Colonic mucosa (tissue), 4 donors: Measurements from ENCODE around the gene LYPD5. TPM values are rescaled to one million over a fixed set of nuclear protein-coding genes. Genes with fewer than 3 reads are reported as not detected.

Source experiments
- DNase-seq: peaks from one replicate; pipeline ENCODE4 v3.0.0-alpha.2; 2020
- H3K27ac ChIP-seq: fragments of 200-600 bp; one replicate; pipeline ENCODE4 v1.8.0; 2021
- H3K27me3 ChIP-seq: fragments of 200-600 bp; one replicate; pipeline ENCODE4 v1.8.0; 2021
- H3K36me3 ChIP-seq: fragments of 200-600 bp; one replicate; pipeline ENCODE4 v1.8.0; 2021
- H3K4me1 ChIP-seq: fragments of 200-600 bp; one replicate; pipeline ENCODE4 v1.8.0; 2021; ENCODE audit warnings: mild to moderate bottlenecking
- H3K4me3 ChIP-seq: fragments of 200-600 bp; one replicate; pipeline ENCODE4 v1.8.0; 2021
- H3K9ac ChIP-seq, 2 donors: one replicate each; pipeline ENCODE4 v1.7.0; 2013; ENCODE audit warnings: control low read depth in 2 of 2, low read depth in 2 of 2, low read length in 2 of 2
- H3K9me3 ChIP-seq: fragments of 200-600 bp; one replicate; pipeline ENCODE4 v1.8.0; 2021
- intact Hi-C: fragments of 100-400 bp; cut with DNase I; formaldehyde crosslinking; loops from one replicate; pipeline ENCODE4 v1.14.1; 2022
- total RNA-seq, 2 donors: library from RNA; stranded (reverse); fragmentation: NEBNext Ultra II Directional in 1 of 2; extraction: Animal tissue kit (Norgen Biotek cat#: 25700) in 1 of 2; gene quantifications; one replicate each; pipeline ENCODE4 v1.2.1, GENCODE V29; 2021
- TF ChIP-seq, protein P1 (sequence below): fragments of 200-600 bp; IDR thresholded peaks from one replicate; pipeline ENCODE4 v1.8.0; 2022; ENCODE audit warnings: antibody characterized with exemption, mild to moderate bottlenecking
- donor health status: healthy.
- donor health status: DM: no; HTN: no; CAD: no.
- donor health status: DM: no; HTN: no; CAD: no.

LYPD5 gene
- total RNA-seq, 2 donors from 2014 or later: 3.3 to 3.9 TPM

DNA sequence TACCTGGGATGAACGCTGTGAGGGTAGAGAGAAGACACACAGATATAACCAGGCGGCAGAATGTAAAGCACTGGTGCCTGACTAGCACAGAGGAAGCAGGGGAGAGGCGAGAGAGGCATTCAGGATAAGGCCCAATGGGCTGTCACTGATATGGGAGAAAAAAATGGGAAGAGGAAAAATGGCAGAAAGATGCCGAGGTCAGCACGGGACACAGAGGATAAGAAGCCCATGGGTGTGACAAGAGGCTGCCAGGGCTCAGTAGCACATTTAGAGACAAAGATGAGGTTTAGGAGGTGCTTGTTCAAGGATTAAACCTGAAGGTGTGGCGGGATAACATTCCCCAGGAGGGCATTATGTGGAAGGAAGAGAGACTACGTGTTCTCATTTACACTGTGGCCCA lies 53.1 kb downstream of the LYPD5 start:
- H3K27me3 ChIP-seq: no peaks in the 10 kb centered on the region
- DNase-seq: no peak
- H3K27ac ChIP-seq: no peak overlapping the region
- no peak overlapping the region for H3K9ac ChIP-seq
- intact Hi-C loops: no loop called here
- peaks cover 12% of the 10 kb centered on the region for H3K36me3 ChIP-seq
- TF ChIP-seq, protein P1, sequence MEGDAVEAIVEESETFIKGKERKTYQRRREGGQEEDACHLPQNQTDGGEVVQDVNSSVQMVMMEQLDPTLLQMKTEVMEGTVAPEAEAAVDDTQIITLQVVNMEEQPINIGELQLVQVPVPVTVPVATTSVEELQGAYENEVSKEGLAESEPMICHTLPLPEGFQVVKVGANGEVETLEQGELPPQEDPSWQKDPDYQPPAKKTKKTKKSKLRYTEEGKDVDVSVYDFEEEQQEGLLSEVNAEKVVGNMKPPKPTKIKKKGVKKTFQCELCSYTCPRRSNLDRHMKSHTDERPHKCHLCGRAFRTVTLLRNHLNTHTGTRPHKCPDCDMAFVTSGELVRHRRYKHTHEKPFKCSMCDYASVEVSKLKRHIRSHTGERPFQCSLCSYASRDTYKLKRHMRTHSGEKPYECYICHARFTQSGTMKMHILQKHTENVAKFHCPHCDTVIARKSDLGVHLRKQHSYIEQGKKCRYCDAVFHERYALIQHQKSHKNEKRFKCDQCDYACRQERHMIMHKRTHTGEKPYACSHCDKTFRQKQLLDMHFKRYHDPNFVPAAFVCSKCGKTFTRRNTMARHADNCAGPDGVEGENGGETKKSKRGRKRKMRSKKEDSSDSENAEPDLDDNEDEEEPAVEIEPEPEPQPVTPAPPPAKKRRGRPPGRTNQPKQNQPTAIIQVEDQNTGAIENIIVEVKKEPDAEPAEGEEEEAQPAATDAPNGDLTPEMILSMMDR: no peak
- H3K4me3 ChIP-seq: no peak overlapping the region
- H3K4me1 ChIP-seq: peaks cover 8% of the 10 kb centered on the region
- no peaks in the 10 kb centered on the region for H3K9me3 ChIP-seq

DNA sequence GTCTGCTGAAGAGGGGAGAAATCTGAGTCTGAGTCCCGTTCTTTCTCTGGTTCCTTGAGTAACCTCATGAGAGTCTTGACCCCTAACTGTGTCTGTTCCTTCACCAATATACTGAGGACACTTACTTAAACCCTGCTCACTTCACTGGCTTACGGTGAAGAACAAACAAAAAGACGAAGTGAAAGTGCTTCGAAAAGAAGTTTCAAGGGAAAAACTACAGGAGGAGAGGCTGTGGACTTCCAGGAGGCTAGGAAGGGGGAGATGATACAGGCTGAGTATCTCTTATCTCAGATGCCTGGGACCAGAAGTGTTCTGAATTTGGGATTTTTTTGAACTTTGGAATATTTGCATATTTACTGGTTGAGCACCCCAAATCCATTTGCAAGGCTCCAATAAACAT lies 53.6 kb downstream of the LYPD5 start:
- Histone ChIP-seq H3K4me3 (no peak overlapping the region), H3K9me3 (no peaks in the 10 kb centered on the region), H3K27me3 (no peaks in the 10 kb centered on the region), H3K36me3 (peaks cover 12% of the 10 kb centered on the region), H3K4me1 (peaks cover 8% of the 10 kb centered on the region), H3K9ac (no peak overlapping the region), H3K27ac (no peak overlapping the region)
- TF ChIP-seq, protein P1: no peak
- no peak for DNase-seq
- intact Hi-C loops: no loop called here

DNA sequence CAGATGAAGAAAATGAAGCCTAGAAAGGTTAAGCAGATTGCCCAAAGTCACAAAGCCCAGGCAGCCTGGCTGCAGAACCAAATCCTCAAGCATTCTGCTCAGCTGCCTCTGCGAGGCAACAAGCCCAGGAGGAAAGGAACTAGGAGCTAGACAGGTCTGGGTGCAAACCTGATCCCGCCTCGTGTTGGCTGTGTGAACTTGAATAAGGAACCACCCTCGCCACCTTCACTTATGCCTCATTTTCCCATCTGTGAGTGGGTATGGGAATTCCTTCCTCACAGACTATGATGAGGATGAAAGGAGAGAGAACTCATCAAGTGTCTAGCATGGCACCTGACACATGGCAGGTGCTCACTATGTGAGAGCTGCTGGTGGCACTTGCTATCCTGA lies 54.0 kb downstream of the LYPD5 start:
- H3K36me3 ChIP-seq: peaks cover 12% of the 10 kb centered on the region
- DNase-seq: no peak
- intact Hi-C loops: no loop called here

DNA sequence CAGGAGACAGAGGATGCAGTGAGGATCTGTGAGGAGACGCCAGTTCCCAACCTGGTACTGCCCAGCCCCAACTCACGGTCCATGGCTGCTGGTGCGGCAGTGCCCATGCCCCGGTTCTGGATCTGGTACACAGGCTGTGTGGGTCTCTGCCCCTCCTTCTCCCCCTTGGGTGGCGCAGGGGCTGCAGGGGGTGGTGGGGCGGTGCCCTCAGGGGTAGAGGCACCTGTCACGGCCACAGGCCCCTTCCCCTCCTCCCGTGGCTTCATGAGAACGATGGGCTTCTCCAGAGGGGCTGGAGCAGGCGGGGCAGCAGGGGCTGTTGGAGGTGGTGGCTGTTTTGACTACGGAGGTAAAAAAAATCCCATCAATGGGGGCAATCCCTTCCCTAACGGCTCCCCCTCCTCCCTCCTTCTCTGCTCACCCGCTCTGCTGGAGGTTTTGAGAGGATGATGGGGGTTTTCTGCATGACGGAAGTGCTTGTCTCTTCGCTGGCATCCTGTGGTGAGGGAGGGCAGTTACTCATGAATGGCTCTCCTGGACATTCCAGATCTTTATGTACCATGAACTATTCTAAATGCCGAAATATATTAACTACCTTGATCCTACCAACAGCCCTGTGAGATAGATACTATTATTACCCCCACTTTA lies 54.6 kb downstream of the LYPD5 start:
- Histone ChIP-seq H3K36me3 (peaks cover 12% of the 10 kb centered on the region), H3K27me3 (no peaks in the 10 kb centered on the region), H3K4me1 (no peaks in the 10 kb centered on the region), H3K9me3 (no peaks in the 10 kb centered on the region), H3K27ac (no peak overlapping the region), H3K9ac (no peak overlapping the region), H3K4me3 (no peak overlapping the region)
- intact Hi-C loops: loop anchor here (2.0 kb wide), 1 partner anchor 37 kb away; no protein-coding TSS in a partner anchor
- DNase-seq: no peak
- TF ChIP-seq, protein P1: no peak

More for the DNA sequence above, 54.0 kb downstream of the LYPD5 start:
- Histone ChIP-seq H3K9ac (no peak overlapping the region), H3K4me3 (no peak overlapping the region), H3K27me3 (no peaks in the 10 kb centered on the region), H3K27ac (no peak overlapping the region), H3K4me1 (peaks cover 4% of the 10 kb centered on the region), H3K9me3 (no peaks in the 10 kb centered on the region)
- TF ChIP-seq, protein P1: no peak

Other genes starting within 250 kb of the LYPD5 start
- 10 to 100 TPM; 22.3 to 40.7 TPM for gene XRCC1, start 226.9 kb downstream of the LYPD5 start, total RNA-seq
- gene PINLYP, start 226.6 kb downstream of the LYPD5 start, total RNA-seq: 1 to 10 TPM in 1 of 2 donors, under 1 TPM in 1; 0.52 to 2.4 TPM
- 10 to 100 TPM; 19.9 to 24.6 TPM for gene IRGQ, start 206.3 kb downstream of the LYPD5 start, total RNA-seq
- gene ZNF576, start 205.9 kb downstream of the LYPD5 start, total RNA-seq: 10 to 100 TPM; 15.4 to 27.1 TPM
- gene SRRM5, start 190.4 kb downstream of the LYPD5 start, total RNA-seq: under 1 TPM; 0.42 to 0.57 TPM
- 10 to 100 TPM; 21.5 to 27.4 TPM for gene ZNF428, start 182.8 kb downstream of the LYPD5 start, total RNA-seq
- 1 to 10 TPM; 2.3 to 5.8 TPM for gene CADM4, start 162.6 kb downstream of the LYPD5 start, total RNA-seq
- 10 to 100 TPM; 33.7 to 51.6 TPM for gene PLAUR, start 132.3 kb downstream of the LYPD5 start, total RNA-seq
- not detected for gene IRGC, start 86.4 kb downstream of the LYPD5 start, total RNA-seq
- gene SMG9, start 47.5 kb downstream of the LYPD5 start, total RNA-seq: 10 to 100 TPM; 30.1 to 66.6 TPM
- 10 to 100 TPM; 25.4 to 60.9 TPM for gene KCNN4, start 21.5 kb downstream of the LYPD5 start, total RNA-seq
- 1 to 10 TPM; 6.5 to 7.3 TPM for gene ZNF283, start 24.9 kb upstream of the LYPD5 start, total RNA-seq
- gene ZNF404, start 81.5 kb upstream of the LYPD5 start, total RNA-seq: 1 to 10 TPM; 1.1 to 1.6 TPM
- 1 to 10 TPM; 8.1 to 8.7 TPM for gene ZNF45, start 132.8 kb upstream of the LYPD5 start, total RNA-seq
- 1 to 10 TPM; 2.0 to 2.1 TPM for gene ZNF221, start 148.8 kb upstream of the LYPD5 start, total RNA-seq
- 1 to 10 TPM; 5.6 to 6.1 TPM for gene ZNF155, start 181.7 kb upstream of the LYPD5 start, total RNA-seq
- gene ZNF230, start 200.5 kb upstream of the LYPD5 start, total RNA-seq: 1 to 10 TPM; 2.3 to 2.9 TPM
- 1 to 10 TPM; 1.2 to 2.4 TPM for gene ZNF222, start 222.9 kb upstream of the LYPD5 start, total RNA-seq
- gene ZNF223, start 249.6 kb upstream of the LYPD5 start, total RNA-seq: 1 to 10 TPM; 5.1 to 5.5 TPM